GM12872 (cell line): ENCODE measurements around the gene C1S.

ENCODE experiments used
- CTCF ChIP-seq: IDR thresholded peaks from 3 replicates; pipeline ENCODE4 v1.5.1; 2011; ENCODE audit warnings: low read depth, mild to moderate bottlenecking, low read length, moderate library complexity; ENCODE audit not compliant: insufficient read depth

The C1S gene

GRCh38 chr12:7058163-7058845, 2.2 kb upstream of the C1S start:
- no peak for TF ChIP-seq CTCF

- TF ChIP-seq CTCF = no peak
Observed at GRCh38 chr12:7058850-7059395, 1.6 kb upstream of the C1S start.

GRCh38 chr12:7059780-7060179, 738 bp upstream of the C1S start:
- no peak for TF ChIP-seq CTCF

DNA sequence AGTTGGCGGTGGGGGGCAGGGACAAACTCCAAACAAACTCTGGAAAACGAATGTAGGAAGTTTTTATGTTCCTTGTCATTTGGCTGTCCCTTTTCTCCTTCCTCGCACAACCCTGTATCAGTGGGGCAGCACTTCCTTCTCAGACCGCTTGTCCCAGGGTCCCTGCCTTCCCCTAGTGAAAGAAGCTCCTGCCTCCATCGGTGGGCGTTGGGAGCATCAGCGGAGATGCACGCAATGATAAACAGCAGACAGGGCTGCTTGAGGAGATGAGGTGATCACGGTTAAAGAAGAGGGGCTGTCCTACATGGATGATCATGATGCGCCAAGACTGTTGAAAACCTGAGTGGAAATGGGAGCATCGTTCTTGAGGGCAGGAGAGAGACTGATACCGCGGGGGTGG, 620 bp downstream of the C1S start:
- no peak for TF ChIP-seq CTCF

- TF ChIP-seq CTCF = no peak
Observed at GRCh38 chr12:7061596-7061995, 1.1 kb downstream of the C1S start.

DNA sequence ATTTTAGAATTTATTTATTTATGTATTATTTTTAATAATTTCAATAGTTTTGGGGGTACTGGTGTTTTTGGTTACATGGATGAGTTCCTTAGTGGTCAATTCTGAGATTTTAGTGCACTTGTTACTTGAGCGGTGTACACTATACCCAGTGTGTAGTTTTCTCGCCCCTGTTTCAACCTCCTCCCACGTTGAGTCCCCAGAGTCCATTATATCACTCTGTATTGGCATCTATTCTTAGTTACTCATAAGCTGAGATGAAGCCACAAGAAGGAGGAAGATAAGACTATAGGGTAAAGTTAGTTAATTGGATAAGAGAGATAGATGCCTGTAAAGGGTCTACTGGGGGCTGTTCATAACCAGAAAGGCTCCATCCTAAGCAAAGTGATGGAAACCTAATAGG, 4.0 kb downstream of the C1S start:
- no peak for TF ChIP-seq CTCF

GRCh38 chr12:7065073-7065623, 4.6 kb downstream of the C1S start:
- TF ChIP-seq CTCF = no peak
